Endothelial cell of umbilical vein (primary cell): ENCODE results near the gene BCL11A.

Source experiments
- POLR2AphosphoS5 ChIP-seq: IDR thresholded peaks from 2 replicates; pipeline ENCODE4 v1.6.1; 2012; ENCODE audit warnings: low read depth, mild to moderate bottlenecking, control low read depth, low read length, moderate library complexity; ENCODE audit not compliant: insufficient read depth
- TF ChIP-seq, protein P1 (sequence below), 2 donors: IDR thresholded peaks; 1 replicate in 1 of 2; 2 replicates in 1 of 2; pipeline ENCODE4 v1.5.1; 2011; ENCODE audit warnings: low read length in 2 of 2, mild to moderate bottlenecking in 2 of 2, moderate library complexity in 2 of 2, control low read depth in 1 of 2, inconsistent platforms in 1 of 2, low read depth in 1 of 2; ENCODE audit not compliant: insufficient read depth in 1 of 2; ENCODE audit errors: extremely low read depth in 1 of 2

DNA sequence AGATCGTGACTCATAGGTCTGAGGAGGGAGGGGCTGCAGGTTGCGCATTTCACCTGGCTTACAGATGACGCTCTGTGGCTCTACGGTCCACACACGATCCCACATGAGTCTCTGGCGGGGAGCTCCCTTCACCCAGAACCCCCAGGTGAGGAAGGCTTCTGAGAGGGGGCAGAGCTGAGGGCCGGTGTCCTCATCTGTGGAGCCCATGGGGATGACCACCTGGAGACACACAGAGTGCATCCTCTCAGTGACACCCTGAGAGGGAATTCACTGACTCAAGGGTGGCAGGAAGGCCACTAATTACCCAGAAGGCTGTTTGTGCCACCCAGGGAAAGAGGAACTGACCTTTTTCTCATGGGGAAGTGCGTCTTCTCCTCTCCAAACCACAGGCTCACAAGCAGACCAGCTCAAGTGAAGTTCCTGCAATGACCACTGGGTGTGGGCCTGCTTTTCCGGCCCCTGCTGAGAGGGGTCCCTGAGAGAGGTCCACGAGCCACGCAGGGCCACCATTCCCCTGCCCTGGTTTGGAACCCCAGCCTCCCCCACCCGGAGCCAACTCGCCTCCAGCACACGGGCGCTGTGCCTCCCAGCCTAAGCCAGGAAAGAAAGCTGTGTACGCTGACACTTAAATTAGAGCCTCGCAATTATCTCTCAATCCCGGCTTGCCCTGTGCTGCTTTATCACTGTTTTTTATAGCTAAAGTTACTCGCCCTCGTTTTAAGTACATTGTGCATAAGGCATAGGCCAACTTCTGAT is 114.1 kb downstream of the BCL11A start:
- no peak for TF ChIP-seq POLR2AphosphoS5
- TF ChIP-seq, protein P1, sequence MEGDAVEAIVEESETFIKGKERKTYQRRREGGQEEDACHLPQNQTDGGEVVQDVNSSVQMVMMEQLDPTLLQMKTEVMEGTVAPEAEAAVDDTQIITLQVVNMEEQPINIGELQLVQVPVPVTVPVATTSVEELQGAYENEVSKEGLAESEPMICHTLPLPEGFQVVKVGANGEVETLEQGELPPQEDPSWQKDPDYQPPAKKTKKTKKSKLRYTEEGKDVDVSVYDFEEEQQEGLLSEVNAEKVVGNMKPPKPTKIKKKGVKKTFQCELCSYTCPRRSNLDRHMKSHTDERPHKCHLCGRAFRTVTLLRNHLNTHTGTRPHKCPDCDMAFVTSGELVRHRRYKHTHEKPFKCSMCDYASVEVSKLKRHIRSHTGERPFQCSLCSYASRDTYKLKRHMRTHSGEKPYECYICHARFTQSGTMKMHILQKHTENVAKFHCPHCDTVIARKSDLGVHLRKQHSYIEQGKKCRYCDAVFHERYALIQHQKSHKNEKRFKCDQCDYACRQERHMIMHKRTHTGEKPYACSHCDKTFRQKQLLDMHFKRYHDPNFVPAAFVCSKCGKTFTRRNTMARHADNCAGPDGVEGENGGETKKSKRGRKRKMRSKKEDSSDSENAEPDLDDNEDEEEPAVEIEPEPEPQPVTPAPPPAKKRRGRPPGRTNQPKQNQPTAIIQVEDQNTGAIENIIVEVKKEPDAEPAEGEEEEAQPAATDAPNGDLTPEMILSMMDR (IDR thresholded peaks at IDR 0.05; ENCODE audit: extremely low read depth in 1 of 2, insufficient read depth in 1 of 2, low read depth in 1 of 2, low read length in 2 of 2): no peak
